ENCODE results near the gene PCDHGA10. TPM values are rescaled to one million over a fixed set of nuclear protein-coding genes. Genes with fewer than 3 reads are reported as not detected.
"Not testable (repeated sequence)": the region's sequence is repeated elsewhere in the genome, so short reads cannot be mapped to it uniquely, and the experiment has no call there.

The PCDHGA10 gene
- total and polyA plus RNA-seq, 2 of the 8 experiments (the other 6 are each of a cell fraction or from before 2014, with no cell fraction given) = 2.2 to 6.4 TPM

DNA sequence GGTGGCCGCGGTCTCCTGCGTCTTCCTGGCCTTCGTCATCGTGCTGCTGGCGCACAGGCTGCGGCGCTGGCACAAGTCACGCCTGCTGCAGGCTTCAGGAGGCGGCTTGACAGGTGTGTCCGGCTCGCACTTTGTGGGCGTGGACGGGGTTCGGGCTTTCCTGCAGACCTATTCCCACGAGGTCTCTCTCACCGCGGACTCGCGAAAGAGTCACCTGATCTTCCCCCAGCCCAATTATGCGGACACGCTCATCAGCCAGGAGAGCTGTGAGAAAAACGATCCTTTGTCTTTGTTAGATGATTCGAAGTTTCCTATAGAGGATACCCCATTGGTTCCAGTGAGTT lies 2.5 kb downstream of the PCDHGA10 start:
- H3K23me2 ChIP-seq (ENCODE audit: low read depth, low read length); H3K56ac ChIP-seq (replicated peaks; ENCODE audit: insufficient read length, low read depth, low read length); H2BK5ac ChIP-seq (ENCODE audit: low read depth, low read length); H2BK15ac ChIP-seq (ENCODE audit: low read length); H4K91ac ChIP-seq (replicated peaks; ENCODE audit: insufficient read length, low read length); FAIRE-seq; H3K14ac ChIP-seq (ENCODE audit: insufficient read length); H2AK5ac ChIP-seq (ENCODE audit: low read depth, low read length); H2BK120ac ChIP-seq (replicated peaks; ENCODE audit: low read depth, low read length); H2AFZ ChIP-seq (ENCODE audit: low read length); H4K5ac ChIP-seq (ENCODE audit: insufficient read length, low read depth, low read length); H3K4me3 ChIP-seq (ENCODE audit: extremely low read depth in 1 of 4, insufficient read depth in 2 of 4, low read depth in 3 of 4, low read length in 4 of 4); H4K20me1 ChIP-seq (replicated peaks in 1 of 2; ENCODE audit: control insufficient read depth in 1 of 2, insufficient read depth in 2 of 2, low read length in 2 of 2); POLR2A ChIA-PET (ENCODE audit: partially characterized antibody); H3K4me2 ChIP-seq (ENCODE audit: insufficient read depth in 1 of 2, low read depth in 2 of 2, low read length in 2 of 2); H3K27ac ChIP-seq (ENCODE audit: low read depth, low read length); H3K36me3 ChIP-seq (ENCODE audit: control insufficient read depth in 2 of 4, insufficient read depth in 4 of 4, low read length in 3 of 4); H4K8ac ChIP-seq (ENCODE audit: extremely low read depth, insufficient read depth, low read length); H2BK20ac ChIP-seq (ENCODE audit: low read length); H3K9ac ChIP-seq (replicated peaks in 1 of 4; ENCODE audit: extremely low read depth in 1 of 4, low read depth in 3 of 4, low read length in 3 of 4); H3K4ac ChIP-seq (replicated peaks; ENCODE audit: insufficient read length, low read depth, low read length); H2BK12ac ChIP-seq (ENCODE audit: low read depth, low read length); H3K79me2 ChIP-seq (ENCODE audit: control insufficient read depth in 1 of 2, insufficient read depth in 2 of 2, low read length in 2 of 2); H3K18ac ChIP-seq (ENCODE audit: extremely low read depth, low read length); H3K79me1 ChIP-seq (ENCODE audit: low read depth, low read length); H3K23ac ChIP-seq (ENCODE audit: insufficient read length); H3K4me1 ChIP-seq (replicated peaks in 1 of 4; ENCODE audit: control insufficient read depth in 3 of 4, insufficient read depth in 4 of 4, low read length in 3 of 4): not testable (repeated sequence)
- CTCF ChIA-PET (ENCODE audit: partially characterized antibody) = interaction anchor here (0.7 to 23.3 kb wide), 7 partner anchors 27 to 228 kb away, joined by 3 to 1236 read pairs (median 8); partner anchors contain the start of genes PCDHB9, PCDHGB1, PCDHGB2 and PCDHGB4
- Histone ChIP-seq H3K9me3 (ENCODE audit: insufficient read depth in 2 of 2, low read depth in 1 of 2, low read length in 1 of 2) (peaks cover 10 to 17% of the 10 kb centered on the region in 2 experiments), H3K27me3 (replicated peaks in 1 of 4; ENCODE audit: control insufficient read depth in 3 of 4, extremely low read depth in 1 of 4, insufficient read depth in 3 of 4, low read length in 3 of 4) (peaks cover 0 to 12% (median 6%) of the 10 kb centered on the region in 4 experiments; a peak in 4 of 7 replicates)
- peak in 1 of 2 experiments; percentile 45 for DNase-seq (ENCODE audit: low read depth in 1 of 2, low spot score in 2 of 2)
- 91% methylated on average over 24 of the region's 24 CpGs; no CpG with 5 or more reads in 1 of the 2 experiments for WGBS, 2 experiments (ENCODE audit: extremely low coverage in 1 of 2, insufficient coverage in 1 of 2, insufficient read length in 1 of 2, insufficient replicate concordance in 2 of 2, low coverage in 1 of 2, low lambda C conversion rate in 2 of 2, missing lambda C conversion rate in 1 of 2)
